HG03159 (cell line): Measurements from ENCODE around the gene CLTB.

Source experiments
- ATAC-seq: cut with Tn5 transposase; IDR thresholded peaks from one replicate; pipeline ENCODE4 v1.9.1; 2021; ENCODE audit warnings: mild to moderate bottlenecking, moderate library complexity; ENCODE audit not compliant: unreplicated experiment

Gene CLTB

DNA sequence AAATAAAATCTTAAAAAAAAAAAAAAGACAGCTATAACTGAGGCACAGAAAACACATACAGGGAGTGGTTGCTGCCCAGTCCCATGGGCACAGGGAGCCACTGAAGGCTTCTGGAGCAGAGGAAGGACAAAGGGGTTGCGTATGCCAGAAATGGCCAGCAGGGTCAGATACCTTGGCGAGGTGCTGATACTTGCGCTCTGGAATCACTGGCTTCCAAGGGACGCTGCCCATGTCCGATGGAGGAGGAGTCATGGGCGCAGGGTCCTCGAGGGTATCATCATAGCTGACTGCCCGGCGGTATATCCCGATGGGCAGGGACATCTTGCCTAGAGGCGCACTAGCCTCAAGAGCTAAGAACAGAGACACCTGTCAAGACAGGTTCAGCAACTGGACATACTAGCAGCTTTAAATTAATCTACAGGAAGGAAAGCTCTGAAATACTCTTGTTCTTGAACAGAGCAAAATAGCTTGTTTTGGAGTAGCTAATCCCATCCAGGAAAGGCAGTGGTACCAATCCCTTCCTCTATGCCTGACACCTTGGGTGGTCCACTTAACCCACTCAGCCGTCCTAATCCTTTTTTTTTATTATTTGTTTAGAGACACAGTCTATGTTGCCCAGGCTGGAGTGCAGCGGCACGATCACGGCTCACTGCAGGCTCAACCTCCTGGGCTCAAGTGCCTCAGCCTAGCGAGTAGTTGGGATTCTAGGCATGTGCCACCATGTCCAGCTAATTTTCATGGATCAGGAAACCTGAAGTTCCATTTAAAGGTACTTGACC is 60.8 kb downstream of the CLTB start:
- ATAC-seq, result no peak

DNA sequence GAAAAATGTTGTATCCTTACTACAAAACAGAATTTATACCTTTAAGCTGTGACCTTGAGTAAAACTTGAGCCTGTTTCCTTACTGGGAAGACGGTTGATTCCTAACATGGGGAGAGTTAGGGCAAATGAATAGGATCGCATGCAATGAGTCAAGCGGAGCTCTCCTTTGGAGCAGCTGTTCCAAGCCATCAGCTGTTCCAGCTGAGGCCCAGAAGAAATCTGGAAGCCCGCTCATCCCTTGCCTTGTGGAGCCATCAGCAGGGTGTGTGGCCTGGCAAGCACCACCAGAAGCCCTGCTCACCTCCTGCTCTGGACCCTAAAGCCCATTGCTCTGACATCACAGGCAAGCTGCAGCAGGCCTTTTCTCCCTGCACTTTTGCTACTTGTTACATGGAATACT is 62.8 kb downstream of the CLTB start:
- ATAC-seq, result no peak

- ATAC-seq, result no peak
Observed at GRCh38 chr5:176352116-176352878, 64.0 kb downstream of the CLTB start.

DNA sequence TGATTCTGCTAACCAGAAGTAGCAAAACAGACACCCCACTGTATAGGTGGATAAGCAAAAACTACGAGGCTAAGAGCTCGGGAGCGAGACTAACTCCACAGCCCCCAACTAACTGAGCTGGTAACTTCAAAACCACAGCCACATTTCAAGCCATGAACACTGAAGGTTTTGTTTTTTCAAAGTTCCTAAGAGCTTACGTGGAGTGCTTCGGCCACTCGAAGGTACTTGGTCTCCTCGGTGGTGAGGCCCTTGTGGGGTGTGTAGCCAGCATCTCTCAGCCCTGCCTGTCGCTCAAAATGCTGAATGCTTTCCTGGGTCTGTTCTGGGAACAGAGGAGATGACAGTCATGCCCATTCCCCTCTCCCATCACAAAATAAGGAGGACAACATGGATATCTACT is 65.9 kb downstream of the CLTB start:
- ATAC-seq, result no peak

DNA sequence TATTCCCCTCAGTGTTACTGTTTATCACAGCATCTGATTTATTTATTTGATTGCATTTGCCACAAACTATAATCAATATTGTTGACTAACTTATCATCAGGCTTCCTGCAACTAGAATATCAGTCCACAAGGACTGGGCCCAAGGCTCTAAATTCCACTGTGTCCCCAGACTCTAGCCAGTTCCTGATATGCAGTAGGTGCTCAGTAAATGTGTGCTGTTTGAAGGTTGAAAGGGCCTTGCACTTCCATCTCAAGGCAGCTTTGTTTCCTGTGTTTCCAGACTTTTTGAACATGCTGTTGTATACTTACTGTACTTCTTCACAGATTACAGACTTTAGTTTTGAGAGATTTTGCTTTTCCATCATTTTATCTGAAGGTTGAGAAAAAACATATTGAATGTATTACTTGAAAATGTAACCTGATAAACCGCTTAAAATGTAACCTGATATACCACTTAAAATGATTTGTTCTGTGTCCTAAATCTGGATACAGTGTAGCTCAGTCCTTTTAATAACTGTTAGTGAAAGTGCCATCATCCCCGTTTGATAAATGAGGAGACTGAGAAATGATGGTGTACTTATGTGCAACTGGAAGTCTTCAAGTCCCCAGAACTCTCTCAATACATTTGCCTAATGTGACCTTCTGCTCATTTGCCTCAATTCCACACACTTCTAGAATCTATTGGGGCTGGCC is 73.4 kb downstream of the CLTB start:
- no peak for ATAC-seq
